SK-N-SH treated with all-trans-retinoic acid at 6 μM for 48 hours (cell line): ENCODE data around the gene CD320.

Experiments used
- CSDC2 ChIP-seq: fragments of 250-450 bp; sonication (Bioruptor Pico); IDR thresholded peaks from 2 replicates; pipeline ENCODE4 v1.5.0; 2020; ENCODE audit warnings: mild to moderate bottlenecking, moderate library complexity
- ISL1 ChIP-seq: fragments of 250-450 bp; sonication (Bioruptor Pico); IDR thresholded peaks from 2 replicates; pipeline ENCODE4 v2.1.2; 2022; ENCODE audit warnings: mild to moderate bottlenecking, moderate library complexity
- ZNF565 ChIP-seq: fragments of 450-650 bp; formaldehyde crosslinking; conservative IDR thresholded peaks from 2 replicates; pipeline ENCODE4 v1.5.0; 2020; ENCODE audit warnings: low read depth, mild to moderate bottlenecking, moderate library complexity

GRCh38 chr19:8259142-8259921, 48.8 kb downstream of the CD320 start:
- TF ChIP-seq CSDC2 (CRISPR knock-in tag) (no peak), ISL1 (CRISPR knock-in tag) (no peak), ZNF565 (CRISPR knock-in tag) (no peak)
